Skeletal muscle tissue (tissue), 4 donors: Measurements from ENCODE around the gene PRKCA. TPM values are rescaled to one million over a fixed set of nuclear protein-coding genes. Genes with fewer than 3 reads are reported as not detected.

ENCODE experiments used
- H3K27ac ChIP-seq: one replicate; pipeline ENCODE4 v1.7.0; 2013; ENCODE audit warnings: mild to moderate bottlenecking, low read depth, low read length, inconsistent platforms
- H3K27me3 ChIP-seq, 3 donors: one replicate each; pipeline ENCODE4 v1.7.0; 2013; ENCODE audit warnings: low read length in 3 of 3; ENCODE audit not compliant: control insufficient read depth in 3 of 3, insufficient read depth in 3 of 3
- H3K36me3 ChIP-seq, 3 donors: one replicate each; pipeline ENCODE4 v1.7.0; 2013; ENCODE audit warnings: low read length in 3 of 3; ENCODE audit not compliant: control insufficient read depth in 3 of 3, insufficient read depth in 3 of 3
- H3K4me1 ChIP-seq, 3 donors: one replicate each; pipeline ENCODE4 v1.7.0; 2013; ENCODE audit warnings: low read length in 3 of 3, mild to moderate bottlenecking in 3 of 3; ENCODE audit not compliant: control insufficient read depth in 3 of 3, insufficient read depth in 3 of 3
- H3K4me3 ChIP-seq, 3 donors: one replicate each; pipeline ENCODE4 v1.7.0; 2013; ENCODE audit warnings: low read length in 3 of 3
- H3K9ac ChIP-seq, 3 donors: one replicate each; pipeline ENCODE4 v1.7.0; 2013; ENCODE audit warnings: low read length in 3 of 3, mild to moderate bottlenecking in 3 of 3, moderate library complexity in 2 of 3, low read depth in 1 of 3
- H3K9me3 ChIP-seq, 3 donors: one replicate each; pipeline ENCODE4 v1.7.0; 2013; ENCODE audit warnings: low read length in 3 of 3; ENCODE audit not compliant: control insufficient read depth in 3 of 3
- total RNA-seq: library from RNA; depleted of rRNA; stranded (reverse); fragments of >200 nt; gene quantifications from one replicate; pipeline ENCODE4 v1.2.3, GENCODE V29; 2014
- donor health status: Osteomylitis.

The PRKCA gene
- total RNA-seq, 1 donor from 2014 or later = 2.1 TPM

DNA sequence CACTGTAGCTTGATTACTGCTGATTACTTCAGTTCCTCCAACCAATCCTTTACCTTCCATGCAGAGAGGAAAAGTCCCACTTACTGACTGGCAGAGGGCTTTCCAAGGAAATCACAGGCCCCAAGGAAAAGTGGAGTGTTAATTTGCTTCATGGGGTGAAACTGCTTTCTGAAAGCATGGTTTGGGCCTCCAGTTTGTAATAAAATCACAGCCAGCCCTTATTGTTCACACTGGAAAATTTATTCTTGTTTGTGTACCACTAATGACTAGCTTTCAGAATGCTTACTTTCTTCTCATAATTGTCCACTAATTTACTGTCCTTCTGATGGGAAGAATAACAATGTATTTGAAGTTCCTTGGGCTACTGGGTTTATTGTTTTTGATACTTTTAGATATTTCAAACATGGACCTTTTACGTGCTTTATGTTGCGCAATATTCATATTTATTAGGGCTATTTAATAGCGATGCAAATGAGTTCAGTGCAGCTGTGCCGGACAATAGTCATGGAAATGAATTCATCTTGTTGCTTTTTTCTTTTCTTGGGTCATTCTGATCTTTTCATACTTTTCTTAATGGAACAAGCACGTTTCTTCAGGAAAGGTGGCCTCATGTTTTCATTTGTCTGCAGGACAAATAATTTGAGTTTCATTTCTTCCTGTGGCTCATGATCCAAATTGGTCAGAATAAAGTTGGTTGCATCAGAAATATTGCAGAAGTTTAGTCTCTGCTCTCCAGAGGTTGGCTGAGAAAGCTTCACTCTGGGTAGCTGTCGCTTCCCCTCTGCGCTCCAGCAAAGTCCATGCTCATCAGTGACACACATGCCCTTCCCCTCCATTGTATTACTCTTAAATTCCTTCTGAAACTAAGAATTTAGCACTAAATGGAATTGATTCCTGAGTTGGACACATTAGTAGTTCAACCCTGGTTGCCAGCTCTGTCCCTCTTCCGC, 128.7 kb downstream of the PRKCA start:
- Histone ChIP-seq H3K9me3 (no peaks in the 10 kb centered on the region), H3K9ac (no peak overlapping the region), H3K36me3 (no peaks in the 10 kb centered on the region), H3K27ac (no peak overlapping the region), H3K4me3 (no peak overlapping the region), H3K4me1 (peaks cover 0 to 2% (median 0%) of the 10 kb centered on the region in 3 donors), H3K27me3 (no peaks in the 10 kb centered on the region)

DNA sequence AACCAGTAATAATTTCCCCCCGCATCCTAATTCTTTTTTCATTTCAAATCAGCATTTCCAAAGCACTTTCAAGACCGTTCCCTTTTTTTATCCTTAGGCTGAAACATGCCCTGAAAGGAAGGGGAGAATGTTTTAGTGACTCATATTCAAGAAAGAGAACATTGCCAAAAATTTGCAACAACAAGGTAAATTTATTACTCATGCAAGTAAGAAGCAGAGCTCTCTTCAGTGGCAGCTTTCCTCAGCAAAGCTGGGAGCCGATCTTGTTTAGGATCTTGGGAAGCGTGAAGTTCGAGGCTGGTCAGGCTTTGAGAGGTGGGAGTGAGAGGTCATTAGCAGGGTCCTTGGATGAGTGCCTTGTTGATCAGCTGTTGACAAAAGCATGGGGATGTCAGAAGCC, 129.5 kb downstream of the PRKCA start:
- Histone ChIP-seq H3K27me3 (no peaks in the 10 kb centered on the region), H3K4me3 (no peak overlapping the region), H3K9ac (no peak overlapping the region), H3K36me3 (no peaks in the 10 kb centered on the region), H3K9me3 (no peaks in the 10 kb centered on the region), H3K4me1 (peaks cover 0 to 2% (median 0%) of the 10 kb centered on the region in 3 donors), H3K27ac (no peak overlapping the region)

DNA sequence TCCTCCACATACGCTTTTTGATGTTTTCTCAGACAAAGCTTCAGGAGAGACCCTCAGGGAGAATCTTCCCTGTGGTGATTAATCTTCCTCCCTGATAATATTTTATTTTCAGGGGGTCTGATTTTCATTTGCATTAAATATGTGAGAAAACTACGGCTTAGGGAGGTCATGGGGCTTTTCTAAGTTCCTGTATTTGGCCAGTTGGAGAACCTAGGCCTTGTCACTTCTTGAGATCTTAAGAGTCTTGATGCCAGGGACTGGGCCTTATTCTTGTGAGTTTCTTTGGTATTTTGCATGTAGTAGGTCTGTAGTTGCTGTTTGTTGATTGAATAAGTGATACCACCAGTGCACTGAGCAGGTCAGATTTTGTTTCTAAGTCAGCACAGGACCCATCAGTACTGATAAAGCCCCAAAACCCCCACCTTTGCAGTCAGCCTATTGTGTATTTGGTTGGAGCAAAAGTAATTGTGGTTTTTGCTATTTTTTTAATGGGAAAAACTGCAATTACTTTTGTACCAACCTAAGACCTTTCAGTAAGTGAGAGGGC, 130.1 kb downstream of the PRKCA start:
- Histone ChIP-seq H3K4me1 (peaks cover 0 to 3% (median 2%) of the 10 kb centered on the region in 3 donors), H3K27ac (no peak overlapping the region), H3K9me3 (no peaks in the 10 kb centered on the region), H3K36me3 (no peaks in the 10 kb centered on the region), H3K27me3 (no peaks in the 10 kb centered on the region), H3K9ac (no peak overlapping the region), H3K4me3 (no peak overlapping the region)

DNA sequence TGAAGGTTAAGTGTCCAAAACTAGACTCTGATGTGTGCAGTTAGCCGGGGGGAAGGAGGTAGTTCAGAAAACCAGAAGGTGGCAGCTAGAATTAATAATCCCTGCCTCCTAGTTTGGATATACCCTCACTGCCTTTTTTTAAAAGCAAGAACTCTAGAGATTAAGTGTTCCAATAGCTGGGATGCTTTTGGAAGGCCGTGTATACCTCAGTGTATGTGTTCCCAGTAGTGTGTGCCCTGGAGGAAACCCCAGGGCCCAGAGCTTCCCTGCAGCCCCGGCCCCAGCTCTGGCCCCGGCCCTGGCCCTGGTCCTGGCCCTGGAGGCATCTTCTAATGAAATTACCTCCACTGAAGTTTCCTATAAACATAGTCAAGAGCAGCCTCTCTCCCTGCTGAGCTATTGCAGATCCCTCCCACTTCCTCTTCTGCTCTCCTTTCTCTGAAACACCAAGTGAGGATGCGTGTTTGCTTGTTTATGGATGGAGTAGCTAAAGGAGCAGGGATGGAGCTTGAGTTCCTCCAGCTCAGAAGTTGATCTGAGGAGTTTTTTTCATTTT, 130.7 kb downstream of the PRKCA start:
- H3K27me3 ChIP-seq = no peaks in the 10 kb centered on the region
- H3K4me3 ChIP-seq = no peak overlapping the region
- H3K9ac ChIP-seq = no peak overlapping the region
- peaks cover 3% of the 10 kb centered on the region in 3 donors for H3K4me1 ChIP-seq
- H3K27ac ChIP-seq = no peak overlapping the region
- no peaks in the 10 kb centered on the region for H3K9me3 ChIP-seq
- no peaks in the 10 kb centered on the region for H3K36me3 ChIP-seq

DNA sequence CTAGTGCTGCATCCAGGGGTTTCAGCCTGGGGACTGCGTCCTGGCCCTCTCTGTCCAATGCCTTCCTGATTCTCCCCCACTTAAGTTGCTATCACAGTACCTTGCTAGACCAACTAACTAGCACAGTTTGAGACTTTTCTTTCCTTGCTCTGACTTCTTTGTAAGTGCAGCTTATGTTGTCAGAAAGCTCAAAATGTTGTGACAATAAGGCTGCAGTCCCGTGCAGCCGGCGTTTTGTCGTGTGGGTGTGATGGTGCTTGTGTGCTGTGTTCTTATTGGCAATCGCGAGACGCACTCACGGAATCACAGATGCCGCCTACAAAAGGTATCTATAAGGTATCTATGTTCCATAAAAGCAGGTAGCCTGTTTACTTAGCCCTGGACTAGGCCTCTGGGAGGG, 132.8 kb downstream of the PRKCA start:
- no peak overlapping the region for H3K27ac ChIP-seq
- no peaks in the 10 kb centered on the region for H3K9me3 ChIP-seq

DNA sequence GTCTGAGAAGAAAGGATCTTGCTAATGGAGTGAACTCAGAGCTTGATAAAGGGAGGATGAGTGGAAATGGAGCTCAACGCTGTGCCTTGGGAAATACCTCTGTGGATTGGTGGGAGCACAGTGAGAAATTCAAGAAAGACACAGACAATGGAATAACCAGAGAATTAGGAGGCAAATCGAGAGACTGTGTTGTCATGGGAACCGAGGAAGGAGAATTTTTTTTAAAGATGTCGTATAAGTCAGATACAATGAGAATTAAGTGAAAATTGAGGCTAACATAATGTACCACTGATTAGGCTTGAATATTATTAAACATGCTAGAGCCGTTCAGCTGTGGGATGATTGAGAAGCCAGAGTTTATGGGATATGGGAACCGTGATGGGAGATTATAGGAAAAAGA, 134.2 kb downstream of the PRKCA start:
- Histone ChIP-seq H3K27me3 (no peaks in the 10 kb centered on the region), H3K27ac (no peak overlapping the region), H3K9ac (no peak overlapping the region), H3K36me3 (no peaks in the 10 kb centered on the region), H3K4me3 (no peak overlapping the region), H3K4me1 (peaks cover 5 to 6% (median 5%) of the 10 kb centered on the region in 3 donors), H3K9me3 (no peaks in the 10 kb centered on the region)

More for the DNA sequence above, 132.8 kb downstream of the PRKCA start:
- H3K36me3 ChIP-seq = no peaks in the 10 kb centered on the region
- H3K9ac ChIP-seq = no peak overlapping the region
- H3K27me3 ChIP-seq = no peaks in the 10 kb centered on the region
- H3K4me1 ChIP-seq = peaks cover 3 to 5% (median 5%) of the 10 kb centered on the region in 3 donors
- no peak overlapping the region for H3K4me3 ChIP-seq

DNA sequence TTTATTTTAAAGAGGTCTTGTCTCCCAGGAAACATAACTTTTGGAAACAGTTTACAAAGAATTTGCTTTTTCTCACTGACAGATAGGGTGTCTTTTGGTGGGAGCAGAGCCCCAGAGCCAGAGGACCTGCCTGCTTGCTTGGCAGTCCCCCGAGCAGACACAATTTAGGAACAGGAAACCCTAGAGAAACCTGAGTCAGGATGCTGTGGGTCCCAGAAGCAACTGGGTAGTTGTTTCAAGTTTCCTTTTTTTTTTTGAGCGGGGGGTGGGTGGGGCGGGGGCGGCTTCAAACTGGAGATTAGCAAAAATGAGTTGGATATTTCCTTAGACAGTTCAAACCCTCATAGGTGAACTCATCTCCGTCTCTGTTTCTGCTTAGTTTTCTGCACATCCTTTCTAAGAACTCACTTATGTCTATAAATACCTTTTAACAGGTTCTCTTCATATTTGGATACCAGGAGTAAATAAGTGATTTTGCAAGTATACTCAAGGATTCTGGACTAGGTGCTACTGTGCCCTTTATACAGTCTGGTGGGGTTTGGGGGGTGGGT, 135.1 kb downstream of the PRKCA start:
- Histone ChIP-seq H3K36me3 (no peaks in the 10 kb centered on the region), H3K27me3 (no peaks in the 10 kb centered on the region), H3K9me3 (no peaks in the 10 kb centered on the region), H3K4me1 (peaks cover 5 to 6% (median 5%) of the 10 kb centered on the region in 3 donors), H3K9ac (no peak overlapping the region), H3K4me3 (no peak overlapping the region), H3K27ac (no peak overlapping the region)

DNA sequence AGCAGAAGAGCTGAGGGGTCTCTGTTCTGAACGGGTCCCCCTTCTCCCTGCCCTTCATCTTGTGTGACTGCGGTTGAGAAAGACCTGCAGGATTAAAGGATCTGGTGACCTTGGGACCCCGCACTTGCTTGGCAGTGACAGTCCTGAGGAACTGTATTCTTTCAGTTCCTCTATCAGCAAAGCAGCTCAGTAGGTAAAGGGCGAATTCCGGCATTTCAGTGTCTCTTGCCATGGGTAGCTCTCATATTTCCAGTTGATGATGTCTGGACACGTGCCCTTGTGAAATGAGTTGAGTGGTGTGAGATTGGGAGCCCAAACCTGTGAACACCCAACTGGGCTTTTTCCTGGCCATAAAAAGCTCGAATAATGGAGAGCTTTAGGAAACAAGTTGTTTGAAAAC, 135.7 kb downstream of the PRKCA start:
- Histone ChIP-seq H3K4me3 (no peak overlapping the region), H3K9ac (no peak overlapping the region), H3K4me1 (peaks cover 4 to 6% (median 5%) of the 10 kb centered on the region in 3 donors), H3K36me3 (no peaks in the 10 kb centered on the region), H3K9me3 (no peaks in the 10 kb centered on the region), H3K27me3 (no peaks in the 10 kb centered on the region), H3K27ac (no peak overlapping the region)

DNA sequence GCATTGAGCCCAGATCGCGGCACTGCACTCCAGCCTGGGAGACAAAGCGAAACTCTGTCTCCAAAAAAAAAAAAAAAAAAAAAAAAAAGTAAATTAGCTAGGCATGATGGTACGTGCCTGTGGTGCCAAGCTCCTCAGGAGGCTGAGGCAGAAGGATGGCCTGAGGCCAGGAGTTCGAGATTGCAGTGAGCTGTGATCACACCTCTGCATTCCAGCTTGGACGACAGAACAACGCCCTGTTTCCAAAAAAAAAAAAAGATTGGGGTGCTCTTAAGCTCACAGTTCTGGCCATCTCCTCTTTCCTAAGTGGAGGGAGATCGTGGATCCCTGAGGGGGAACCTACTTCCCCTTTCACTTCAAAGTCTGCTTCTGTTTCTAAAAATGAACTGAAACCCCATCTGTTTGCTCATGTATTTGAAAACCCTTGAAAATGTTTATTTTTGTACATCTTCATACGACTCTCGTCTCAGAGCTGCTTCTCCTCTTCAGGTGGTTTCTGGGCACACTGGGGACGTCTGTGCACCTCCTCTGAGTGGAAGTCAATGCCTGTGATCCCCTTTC, 138.8 kb downstream of the PRKCA start:
- H3K27me3 ChIP-seq = no peaks in the 10 kb centered on the region
- no peaks in the 10 kb centered on the region for H3K9me3 ChIP-seq
- no peaks in the 10 kb centered on the region for H3K36me3 ChIP-seq
- no peak overlapping the region for H3K4me3 ChIP-seq
- no peak overlapping the region for H3K9ac ChIP-seq
- H3K27ac ChIP-seq = no peak overlapping the region
- peaks cover 4 to 6% (median 5%) of the 10 kb centered on the region in 3 donors for H3K4me1 ChIP-seq
